Endothelial cell of hepatic sinusoid (primary cell): ENCODE data around the gene UBE2G2.
"Not testable (repeated sequence)": the region's sequence is repeated elsewhere in the genome, so short reads cannot be mapped to it uniquely, and the experiment has no call there.

Source experiments
- in situ Hi-C: cut with HindIII; loops from 2 replicates; pipeline ENCODE4 v1.10.0; 2017; ENCODE audit warnings: low sequenced_read_pairs

The UBE2G2 gene

GRCh38 chr21:44836666-44837471, 35.2 kb upstream of the UBE2G2 start:
- in situ Hi-C loops: no loop called here

- in situ Hi-C loops: no loop called here
Measured at GRCh38 chr21:44836349-44836665, 34.7 kb upstream of the UBE2G2 start.

- in situ Hi-C loops: no loop called here
Measured at GRCh38 chr21:44835647-44835973, 34.0 kb upstream of the UBE2G2 start.

GRCh38 chr21:44834951-44835646, 33.5 kb upstream of the UBE2G2 start:
- in situ Hi-C loops: no loop called here

- in situ Hi-C loops: no loop called here
Measured at GRCh38 chr21:44834231-44834950, 32.8 kb upstream of the UBE2G2 start.

GRCh38 chr21:44833663-44834062, 32.0 kb upstream of the UBE2G2 start:
- in situ Hi-C loops: no loop called here

- in situ Hi-C loops: not testable (repeated sequence)
Measured at GRCh38 chr21:44832516-44833255, 31.1 kb upstream of the UBE2G2 start.

GRCh38 chr21:44831227-44831860, 29.7 kb upstream of the UBE2G2 start:
- in situ Hi-C loops: no loop called here

GRCh38 chr21:44829507-44830092, 28.0 kb upstream of the UBE2G2 start:
- in situ Hi-C loops: no loop called here

GRCh38 chr21:44828362-44829056, 26.9 kb upstream of the UBE2G2 start:
- in situ Hi-C loops: no loop called here

- in situ Hi-C loops: no loop called here
Measured at GRCh38 chr21:44823179-44823660, 21.6 kb upstream of the UBE2G2 start.

- in situ Hi-C loops: no loop called here
Measured at GRCh38 chr21:44822484-44823178, 21.0 kb upstream of the UBE2G2 start.

- in situ Hi-C loops: no loop called here
Measured at GRCh38 chr21:44820851-44821250, 19.2 kb upstream of the UBE2G2 start.

GRCh38 chr21:44819283-44820243, 17.9 kb upstream of the UBE2G2 start:
- in situ Hi-C loops: no loop called here

- in situ Hi-C loops: no loop called here
Measured at GRCh38 chr21:44818640-44819011, 17.0 kb upstream of the UBE2G2 start.

GRCh38 chr21:44817914-44818639, 16.5 kb upstream of the UBE2G2 start, which contains the start of gene SUMO3:
Gene SUMO3, minus strand, starts transcription at chr21:44818062. Its CDS starts 94 bp downstream, at chr21:44817968.
- in situ Hi-C loops: no loop called here

GRCh38 chr21:44817506-44817880, 15.9 kb upstream of the UBE2G2 start:
- in situ Hi-C loops: no loop called here
